Heart left ventricle (tissue), 13 donors: ENCODE results near the gene FAM227B.

ENCODE experiments used
- CTCF ChIP-seq, 12 donors: fragments of 200-600 bp; sonication (generic) in 4 of 12; IDR thresholded peaks; one replicate each; pipeline versions ENCODE4 v1.5.0 to v1.8.0; 2018 to 2022; ENCODE audit warnings: antibody characterized with exemption in 12 of 12, mild to moderate bottlenecking in 5 of 12
- POLR2A ChIP-seq, 2 donors: fragments of 450-650 bp; IDR thresholded peaks; one replicate each; pipeline ENCODE4 v1.6.1; 2017; ENCODE audit warnings: antibody characterized with exemption in 2 of 2, mild to moderate bottlenecking in 2 of 2, moderate library complexity in 2 of 2
- donor health status: ischemic (EF 13 %, LVEDD 7.1; RV severe dilation, severe dysfunction).
- donor health status: DM: no; HTN: yes; CAD: no.
- donor health status: DM: no; HTN: no; CAD: no.
- donor health status: ischemic (EF 25% LVEDD 6.9; RV normal size, moderate dysfunction).
- donor health status: ischemic (EF 25% LVEDD 5.7; RV mildly dilated, moderate dysfunction).
- donor health status: ischemic (EF 35%, LVEDD 5.7; RV mildly dilated, moderate dysfunction).
- donor health status: nonischemic (EF 11% LVEDD 7.7; RV severe dilation, severe dysfunction).
- donor health status: DM: yes; HTN: yes; CAD: no.
- donor health status: PGD.
- donor health status: ischemic (EF 29% LVEDD 5.4; RV normal size, mild dysfunction).
- donor health status: nonischemic (EF 23%, LVEDD 6.1; RV moderate dilation, normal function).

- TF ChIP-seq CTCF (IDR thresholded peaks at IDR 0.05), result no peak
- no peak for TF ChIP-seq POLR2A (IDR thresholded peaks at IDR 0.05)
These were observed 281.0 kb downstream of the FAM227B start for GRCh38 chr15:49339656-49340055.
